Neural crest cell (in vitro differentiated cells): ENCODE data around the gene IGF2BP3. TPM values are rescaled to one million over a fixed set of nuclear protein-coding genes. Genes with fewer than 3 reads are reported as not detected.

ENCODE experiments used
- DNase-seq: peaks from one replicate; pipeline ENCODE4 v3.0.0; 2021; ENCODE audit warnings: low read depth, mixed read lengths, low spot score
- H3K27ac Mint-ChIP-seq: one replicate; pipeline ENCODE4 v1.8.0; 2021; ENCODE audit warnings: mild to moderate bottlenecking, mixed read lengths; ENCODE audit not compliant: unreplicated experiment
- H3K27me3 Mint-ChIP-seq: 2 replicates; pipeline ENCODE4 v1.8.0; 2021; ENCODE audit warnings: low read depth, mild to moderate bottlenecking, mixed read lengths
- H3K36me3 Mint-ChIP-seq: 2 replicates; pipeline ENCODE4 v1.8.0; 2021; ENCODE audit warnings: low read depth, mild to moderate bottlenecking, mixed read lengths
- H3K4me1 Mint-ChIP-seq: 2 replicates; pipeline ENCODE4 v1.8.0; 2021; ENCODE audit warnings: mixed read lengths
- H3K4me3 Mint-ChIP-seq: one replicate; pipeline ENCODE4 v1.8.0; 2021; ENCODE audit warnings: mild to moderate bottlenecking, mixed read lengths
- H3K9me3 Mint-ChIP-seq: 2 replicates; pipeline ENCODE4 v1.8.0; 2021; ENCODE audit warnings: mixed read lengths
- CTCF ChIP-seq: fragments of 200-600 bp; sonication (generic); conservative IDR thresholded peaks from 2 replicates; pipeline ENCODE4 v1.5.0; 2021; ENCODE audit warnings: antibody characterized with exemption, mild to moderate bottlenecking
- total RNA-seq: library from RNA; stranded (reverse); gene quantifications from 2 replicates; pipeline ENCODE4 v1.2.1, GENCODE V29; 2021

The IGF2BP3 gene
- total RNA-seq, 1 donor from 2014 or later = 117 TPM

- H3K9me3 Mint-ChIP-seq = no peaks in the 10 kb centered on the region
- no peak overlapping the region for H3K27ac Mint-ChIP-seq
- no peak for TF ChIP-seq CTCF
- H3K36me3 Mint-ChIP-seq = peaks cover 31% of the 10 kb centered on the region
- no peak overlapping the region for H3K4me3 Mint-ChIP-seq
- peaks cover 37% of the 10 kb centered on the region for H3K4me1 Mint-ChIP-seq
- H3K27me3 Mint-ChIP-seq = no peaks in the 10 kb centered on the region
- no peak for DNase-seq
These were observed 124.0 kb downstream of the IGF2BP3 start for GRCh38 chr7:23346316-23346715.

DNA sequence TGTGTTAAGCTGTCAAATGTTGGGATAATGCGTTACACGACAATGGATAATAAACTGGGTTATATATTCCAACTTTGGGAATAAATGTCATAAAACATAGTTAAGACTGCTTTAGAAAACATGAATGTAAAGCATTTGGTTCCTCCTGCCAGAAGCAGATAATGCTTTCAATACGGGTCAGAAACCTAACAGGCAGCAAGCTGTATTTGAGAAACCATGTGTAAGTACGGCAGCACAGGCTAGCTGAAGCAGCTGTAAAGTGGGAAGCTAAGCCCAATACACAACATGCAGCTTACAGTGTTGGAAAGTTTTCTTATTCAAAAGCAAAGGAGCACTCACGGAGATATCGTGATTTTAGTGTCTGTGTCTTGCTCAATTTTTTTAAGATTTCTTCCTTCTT lies 124.7 kb downstream of the IGF2BP3 start:
- H3K27me3 Mint-ChIP-seq = no peaks in the 10 kb centered on the region
- peaks cover 30% of the 10 kb centered on the region for H3K36me3 Mint-ChIP-seq
- peaks cover 30% of the 10 kb centered on the region for H3K4me1 Mint-ChIP-seq
- TF ChIP-seq CTCF = no peak
- H3K27ac Mint-ChIP-seq = no peak overlapping the region
- H3K9me3 Mint-ChIP-seq = no peaks in the 10 kb centered on the region
- no peak for DNase-seq
- no peak overlapping the region for H3K4me3 Mint-ChIP-seq

DNA sequence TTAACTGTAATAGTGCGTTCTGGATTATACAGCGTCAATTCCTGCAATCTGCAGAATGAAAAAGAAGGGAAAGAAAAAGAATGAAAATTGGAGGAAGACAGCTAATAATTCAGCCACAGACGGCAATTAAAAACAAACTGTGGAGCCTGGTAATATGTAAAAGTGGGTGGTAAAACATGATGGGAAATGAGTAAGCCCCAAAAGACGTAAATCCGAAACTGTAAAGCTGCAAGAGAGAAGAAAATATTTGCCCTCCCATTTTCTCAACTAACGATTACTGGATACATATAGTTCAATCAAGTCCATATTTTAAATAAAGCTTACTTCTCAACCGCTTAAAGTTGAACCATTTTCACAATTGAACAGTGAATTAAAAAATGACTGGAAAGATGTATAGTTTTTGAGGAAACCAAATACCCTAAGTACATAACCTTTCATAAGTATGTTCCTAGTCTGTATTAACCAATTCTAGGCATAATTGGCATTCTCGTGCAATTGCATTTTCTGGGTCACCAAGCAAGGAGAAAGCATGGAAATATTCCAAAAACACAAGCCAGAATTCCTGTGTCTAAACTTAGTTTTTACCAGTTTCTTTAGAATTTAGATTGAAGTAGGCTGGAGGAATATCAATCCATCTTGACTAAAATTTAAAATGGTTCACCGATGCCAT lies 126.3 kb downstream of the IGF2BP3 start:
- peak overlapping the region; percentile 53 for H3K27ac Mint-ChIP-seq

DNA sequence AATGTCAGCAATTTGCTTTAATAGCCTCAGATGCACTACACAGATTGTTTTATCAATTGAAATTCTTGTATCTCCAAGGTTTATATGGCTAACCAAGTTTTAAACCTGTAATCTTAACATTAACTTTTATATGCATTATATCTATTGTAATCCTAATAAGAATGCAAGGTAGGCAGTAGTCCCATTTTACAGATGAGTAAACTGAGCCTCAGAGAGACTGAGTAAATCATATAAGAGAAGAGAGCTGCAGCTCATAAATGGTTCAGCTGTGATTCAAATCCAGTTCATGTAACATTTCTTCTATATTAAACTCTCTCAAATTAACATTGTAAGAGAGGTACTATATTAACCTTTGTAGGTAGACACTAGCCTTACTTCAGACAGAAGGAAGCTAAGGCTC lies 127.2 kb downstream of the IGF2BP3 start:
- peaks cover 37% of the 10 kb centered on the region for H3K36me3 Mint-ChIP-seq

More for the DNA sequence above, 126.3 kb downstream of the IGF2BP3 start:
- DNase-seq = no peak
- peaks cover 20% of the 10 kb centered on the region for H3K4me1 Mint-ChIP-seq
- no peaks in the 10 kb centered on the region for H3K9me3 Mint-ChIP-seq
- H3K36me3 Mint-ChIP-seq = peaks cover 37% of the 10 kb centered on the region
- TF ChIP-seq CTCF = no peak
- no peaks in the 10 kb centered on the region for H3K27me3 Mint-ChIP-seq
- no peak overlapping the region for H3K4me3 Mint-ChIP-seq

GRCh38 chr7:23341846-23342598 lies 128.3 kb downstream of the IGF2BP3 start:
- Mint-ChIP-seq H3K9me3 (peaks cover 2% of the 10 kb centered on the region), H3K36me3 (peaks cover 40% of the 10 kb centered on the region), H3K4me1 (peaks cover 7% of the 10 kb centered on the region), H3K4me3 (no peak overlapping the region), H3K27ac (no peak overlapping the region), H3K27me3 (no peaks in the 10 kb centered on the region)
- TF ChIP-seq CTCF = no peak
- no peak for DNase-seq

More for the DNA sequence above, 127.2 kb downstream of the IGF2BP3 start:
- no peak overlapping the region for H3K4me3 Mint-ChIP-seq
- H3K27me3 Mint-ChIP-seq = no peaks in the 10 kb centered on the region
- H3K27ac Mint-ChIP-seq = no peak overlapping the region
- no peaks in the 10 kb centered on the region for H3K9me3 Mint-ChIP-seq
- H3K4me1 Mint-ChIP-seq = peaks cover 15% of the 10 kb centered on the region
- no peak for TF ChIP-seq CTCF
- no peak for DNase-seq
